ENCODE data around the gene SLC45A3.

DNA sequence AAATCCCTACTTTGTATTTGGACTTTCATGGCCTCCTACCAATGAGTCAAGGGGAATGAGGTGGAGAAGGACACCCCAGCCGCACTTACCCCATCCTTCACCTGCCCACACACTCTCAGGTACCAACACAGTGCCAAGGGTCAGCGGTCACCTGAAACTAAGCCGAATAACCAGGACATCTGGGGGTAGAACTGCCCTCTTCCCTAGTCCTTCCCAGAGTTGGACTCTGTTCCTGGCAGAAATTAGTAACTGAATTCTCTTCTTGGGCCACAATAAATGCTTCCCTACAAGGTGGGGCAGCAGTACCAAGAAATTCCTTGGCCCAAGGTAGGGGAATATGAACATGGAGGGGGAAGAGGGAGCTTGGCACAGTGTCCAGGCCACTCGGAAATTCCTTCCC is 7.3 kb downstream of the SLC45A3 start:
- TF ChIP-seq, protein P1, sequence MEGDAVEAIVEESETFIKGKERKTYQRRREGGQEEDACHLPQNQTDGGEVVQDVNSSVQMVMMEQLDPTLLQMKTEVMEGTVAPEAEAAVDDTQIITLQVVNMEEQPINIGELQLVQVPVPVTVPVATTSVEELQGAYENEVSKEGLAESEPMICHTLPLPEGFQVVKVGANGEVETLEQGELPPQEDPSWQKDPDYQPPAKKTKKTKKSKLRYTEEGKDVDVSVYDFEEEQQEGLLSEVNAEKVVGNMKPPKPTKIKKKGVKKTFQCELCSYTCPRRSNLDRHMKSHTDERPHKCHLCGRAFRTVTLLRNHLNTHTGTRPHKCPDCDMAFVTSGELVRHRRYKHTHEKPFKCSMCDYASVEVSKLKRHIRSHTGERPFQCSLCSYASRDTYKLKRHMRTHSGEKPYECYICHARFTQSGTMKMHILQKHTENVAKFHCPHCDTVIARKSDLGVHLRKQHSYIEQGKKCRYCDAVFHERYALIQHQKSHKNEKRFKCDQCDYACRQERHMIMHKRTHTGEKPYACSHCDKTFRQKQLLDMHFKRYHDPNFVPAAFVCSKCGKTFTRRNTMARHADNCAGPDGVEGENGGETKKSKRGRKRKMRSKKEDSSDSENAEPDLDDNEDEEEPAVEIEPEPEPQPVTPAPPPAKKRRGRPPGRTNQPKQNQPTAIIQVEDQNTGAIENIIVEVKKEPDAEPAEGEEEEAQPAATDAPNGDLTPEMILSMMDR (IDR thresholded peaks at IDR 0.05) = no peak
- TF ChIP-seq ZFX (IDR thresholded peaks at IDR 0.05; ENCODE audit: borderline replicate concordance) = no peak
